OCI-LY3 (cell line): ENCODE results near the gene GRID2.
"Not testable (repeated sequence)": the region's sequence is repeated elsewhere in the genome, so short reads cannot be mapped to it uniquely, and the experiment has no call there.

ENCODE experiments used
- CTCF ChIP-seq: fragments of 200-600, 300-600 bp; sonication (generic); IDR thresholded peaks from 2 replicates; pipeline ENCODE4 v1.5.1; 2014; ENCODE audit warnings: antibody characterized with exemption, low read length, low read depth
- EZH2phosphoT487 ChIP-seq: fragments of 200-600 bp; shearing (Covaris generic); IDR thresholded peaks from 2 replicates; pipeline ENCODE4 v1.6.1; 2018; ENCODE audit warnings: antibody characterized with exemption, mixed run types, low read depth

DNA sequence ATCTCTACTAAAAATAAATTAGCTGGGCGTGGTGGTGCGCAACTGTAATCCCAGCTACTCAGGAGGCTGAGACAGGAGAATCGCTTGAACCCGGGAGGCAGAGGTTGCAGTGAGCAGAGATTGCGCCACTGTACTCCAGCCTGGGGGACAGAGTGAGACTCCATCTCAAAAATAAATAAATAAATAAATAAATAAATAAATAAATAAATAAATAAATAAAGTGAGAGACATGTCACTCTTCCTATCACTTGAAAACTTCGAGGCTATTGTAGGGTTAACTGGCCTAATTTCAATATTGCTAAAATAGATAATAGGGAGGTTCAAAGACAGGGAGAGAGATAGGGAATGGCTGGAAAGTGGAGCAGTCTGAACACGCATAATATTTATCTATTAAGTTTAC lies 99.8 kb downstream of the GRID2 start:
- TF ChIP-seq CTCF, EZH2phosphoT487: not testable (repeated sequence)
